HCT116 (cell line): ENCODE results near the gene WDR83.

Source experiments
- ELF1 ChIP-seq: IDR thresholded peaks from 2 replicates; pipeline ENCODE4 v1.6.1; 2012; ENCODE audit warnings: low read depth, borderline replicate concordance
- POLR2A ChIP-seq: IDR thresholded peaks from 2 replicates; pipeline ENCODE4 v1.7.0; 2011; ENCODE audit warnings: borderline replicate concordance; ENCODE audit not compliant: insufficient read depth, insufficient read length; ENCODE audit errors: extremely low read depth
- TF ChIP-seq, protein P1 (sequence below), 3 experiments: fragments of 200-600 bp in 1 of 3; sonication (generic) in 1 of 3; IDR thresholded peaks in 2 of 3; conservative IDR thresholded peaks in 1 of 3; 2 replicates each; pipeline ENCODE4 v1.5.1; 2012 to 2017; ENCODE audit warnings: low read depth in 2 of 3, low read length in 2 of 3, antibody characterized with exemption in 1 of 3, borderline replicate concordance in 1 of 3, control low read depth in 1 of 3, mild to moderate bottlenecking in 1 of 3, mixed read lengths in 1 of 3, mixed run types in 1 of 3, moderate library complexity in 1 of 3; ENCODE audit not compliant: insufficient read depth in 1 of 3

DNA sequence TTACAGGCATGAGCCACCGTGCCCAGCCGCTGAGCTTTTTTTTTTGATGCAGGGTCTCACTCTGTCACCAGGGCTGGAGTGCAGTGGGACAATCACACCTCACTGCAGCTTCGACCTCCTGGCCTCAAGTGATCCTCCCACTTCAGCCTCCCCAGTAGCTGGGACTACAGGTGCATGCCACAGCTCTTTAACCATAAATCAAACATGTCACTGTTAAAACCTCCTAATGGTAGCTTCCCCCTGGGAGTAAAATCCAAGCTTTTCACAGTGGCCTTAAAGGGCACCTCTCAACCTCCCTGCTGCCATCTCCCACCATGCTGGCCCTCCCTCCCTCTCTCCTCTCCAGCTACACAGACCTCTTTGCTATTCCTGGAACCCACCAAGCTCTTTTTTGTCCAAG lies 19.2 kb downstream of the WDR83 start:
- TF ChIP-seq, protein P1, sequence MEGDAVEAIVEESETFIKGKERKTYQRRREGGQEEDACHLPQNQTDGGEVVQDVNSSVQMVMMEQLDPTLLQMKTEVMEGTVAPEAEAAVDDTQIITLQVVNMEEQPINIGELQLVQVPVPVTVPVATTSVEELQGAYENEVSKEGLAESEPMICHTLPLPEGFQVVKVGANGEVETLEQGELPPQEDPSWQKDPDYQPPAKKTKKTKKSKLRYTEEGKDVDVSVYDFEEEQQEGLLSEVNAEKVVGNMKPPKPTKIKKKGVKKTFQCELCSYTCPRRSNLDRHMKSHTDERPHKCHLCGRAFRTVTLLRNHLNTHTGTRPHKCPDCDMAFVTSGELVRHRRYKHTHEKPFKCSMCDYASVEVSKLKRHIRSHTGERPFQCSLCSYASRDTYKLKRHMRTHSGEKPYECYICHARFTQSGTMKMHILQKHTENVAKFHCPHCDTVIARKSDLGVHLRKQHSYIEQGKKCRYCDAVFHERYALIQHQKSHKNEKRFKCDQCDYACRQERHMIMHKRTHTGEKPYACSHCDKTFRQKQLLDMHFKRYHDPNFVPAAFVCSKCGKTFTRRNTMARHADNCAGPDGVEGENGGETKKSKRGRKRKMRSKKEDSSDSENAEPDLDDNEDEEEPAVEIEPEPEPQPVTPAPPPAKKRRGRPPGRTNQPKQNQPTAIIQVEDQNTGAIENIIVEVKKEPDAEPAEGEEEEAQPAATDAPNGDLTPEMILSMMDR (IDR thresholded peaks at IDR 0.05 in 2 of 3, conservative IDR thresholded peaks at IDR 0.05 in 1 of 3; ENCODE audit: borderline replicate concordance in 1 of 3, insufficient read depth in 1 of 3, low read depth in 2 of 3, low read length in 2 of 3): no peak
- no peak for TF ChIP-seq POLR2A
- TF ChIP-seq ELF1: no peak
